Parathyroid adenoma (tissue), 2 donors: Measurements from ENCODE around the gene ERFE.

Experiments
- H2AFZ ChIP-seq: fragments of 300-600 bp; sonication (generic); one replicate; pipeline ENCODE4 v1.7.0; 2017; ENCODE audit warnings: antibody characterized with exemption, mild to moderate bottlenecking
- H3K27ac ChIP-seq: fragments of 300-600 bp; sonication (generic); one replicate; pipeline ENCODE4 v1.7.0; 2017
- H3K27me3 ChIP-seq: fragments of 300-600 bp; sonication (generic); one replicate; pipeline ENCODE4 v1.7.0; 2017; ENCODE audit warnings: low read length; ENCODE audit not compliant: control insufficient read depth, insufficient read depth
- H3K36me3 ChIP-seq: fragments of 300-600 bp; sonication (generic); one replicate; pipeline ENCODE4 v1.7.0; 2017; ENCODE audit warnings: low read length; ENCODE audit not compliant: control insufficient read depth, insufficient read depth
- H3K4me1 ChIP-seq: fragments of 300-600 bp; sonication (generic); one replicate; pipeline ENCODE4 v1.7.0; 2017; ENCODE audit warnings: control low read depth
- H3K4me2 ChIP-seq: fragments of 300-600 bp; sonication (generic); one replicate; pipeline ENCODE4 v1.7.0; 2017; ENCODE audit warnings: low read length
- H3K4me3 ChIP-seq: fragments of 300-600 bp; sonication (generic); one replicate; pipeline ENCODE4 v1.7.0; 2017; ENCODE audit warnings: low read depth, low read length
- H3K79me2 ChIP-seq: fragments of 300-600 bp; sonication (generic); one replicate; pipeline ENCODE4 v1.7.0; 2017; ENCODE audit warnings: control low read depth
- H3K9ac ChIP-seq: fragments of 300-600 bp; sonication (generic); one replicate; pipeline ENCODE4 v1.7.0; 2017; ENCODE audit warnings: mild to moderate bottlenecking
- H3K9me3 ChIP-seq: fragments of 300-600 bp; sonication (generic); one replicate; pipeline ENCODE4 v1.7.0; 2017; ENCODE audit warnings: low read length; ENCODE audit not compliant: control insufficient read depth
- TF ChIP-seq, protein P1 (sequence below): fragments of 300-600 bp; sonication (generic); IDR thresholded peaks from one replicate; pipeline ENCODE4 v1.7.0; 2017; ENCODE audit warnings: antibody characterized with exemption, mild to moderate bottlenecking
- donor health status: primary hyperparathyroidism.

The ERFE gene

DNA sequence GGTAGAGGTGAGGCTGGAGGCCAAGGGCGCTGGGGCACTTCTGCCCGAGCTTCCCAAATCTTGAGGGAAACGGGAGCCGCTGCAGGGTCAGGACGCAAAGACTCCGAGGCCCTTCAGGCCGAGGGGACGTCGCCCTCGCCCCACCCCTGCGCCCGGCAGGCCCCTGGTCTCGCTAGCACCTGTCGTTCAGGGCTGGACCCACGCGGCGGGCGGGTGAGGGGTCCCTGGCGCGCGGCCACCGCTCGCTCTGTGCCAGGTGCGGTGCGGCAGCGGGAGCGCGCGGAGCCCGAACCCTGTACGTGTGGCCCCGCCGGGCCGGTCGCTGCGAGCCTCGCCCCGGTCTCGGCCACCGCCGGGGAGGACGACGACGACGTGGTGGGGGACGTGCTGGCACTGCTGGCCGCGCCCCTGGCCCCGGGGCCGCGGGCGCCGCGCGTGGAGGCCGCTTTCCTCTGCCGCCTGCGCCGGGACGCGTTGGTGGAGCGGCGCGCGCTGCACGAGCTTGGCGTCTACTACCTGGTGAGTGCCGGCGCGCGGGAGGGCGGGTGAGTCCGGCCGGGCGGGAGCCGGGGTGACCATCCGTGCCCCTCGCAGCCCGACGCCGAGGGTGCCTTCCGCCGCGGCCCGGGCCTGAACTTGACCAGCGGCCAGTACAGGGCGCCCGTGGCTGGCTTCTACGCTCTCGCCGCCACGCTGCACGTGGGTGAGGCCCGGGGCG lies 4.9 kb downstream of the ERFE start:
- Histone ChIP-seq H3K36me3 (no peaks in the 10 kb centered on the region), H3K4me3 (no peak overlapping the region), H2AFZ (no peak overlapping the region), H3K9ac (no peak overlapping the region), H3K4me2 (no peak overlapping the region), H3K79me2 (no peaks in the 10 kb centered on the region), H3K27me3 (no peaks in the 10 kb centered on the region), H3K27ac (no peak overlapping the region), H3K9me3 (no peaks in the 10 kb centered on the region), H3K4me1 (peaks cover 3% of the 10 kb centered on the region)
- TF ChIP-seq, protein P1, sequence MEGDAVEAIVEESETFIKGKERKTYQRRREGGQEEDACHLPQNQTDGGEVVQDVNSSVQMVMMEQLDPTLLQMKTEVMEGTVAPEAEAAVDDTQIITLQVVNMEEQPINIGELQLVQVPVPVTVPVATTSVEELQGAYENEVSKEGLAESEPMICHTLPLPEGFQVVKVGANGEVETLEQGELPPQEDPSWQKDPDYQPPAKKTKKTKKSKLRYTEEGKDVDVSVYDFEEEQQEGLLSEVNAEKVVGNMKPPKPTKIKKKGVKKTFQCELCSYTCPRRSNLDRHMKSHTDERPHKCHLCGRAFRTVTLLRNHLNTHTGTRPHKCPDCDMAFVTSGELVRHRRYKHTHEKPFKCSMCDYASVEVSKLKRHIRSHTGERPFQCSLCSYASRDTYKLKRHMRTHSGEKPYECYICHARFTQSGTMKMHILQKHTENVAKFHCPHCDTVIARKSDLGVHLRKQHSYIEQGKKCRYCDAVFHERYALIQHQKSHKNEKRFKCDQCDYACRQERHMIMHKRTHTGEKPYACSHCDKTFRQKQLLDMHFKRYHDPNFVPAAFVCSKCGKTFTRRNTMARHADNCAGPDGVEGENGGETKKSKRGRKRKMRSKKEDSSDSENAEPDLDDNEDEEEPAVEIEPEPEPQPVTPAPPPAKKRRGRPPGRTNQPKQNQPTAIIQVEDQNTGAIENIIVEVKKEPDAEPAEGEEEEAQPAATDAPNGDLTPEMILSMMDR: no peak

DNA sequence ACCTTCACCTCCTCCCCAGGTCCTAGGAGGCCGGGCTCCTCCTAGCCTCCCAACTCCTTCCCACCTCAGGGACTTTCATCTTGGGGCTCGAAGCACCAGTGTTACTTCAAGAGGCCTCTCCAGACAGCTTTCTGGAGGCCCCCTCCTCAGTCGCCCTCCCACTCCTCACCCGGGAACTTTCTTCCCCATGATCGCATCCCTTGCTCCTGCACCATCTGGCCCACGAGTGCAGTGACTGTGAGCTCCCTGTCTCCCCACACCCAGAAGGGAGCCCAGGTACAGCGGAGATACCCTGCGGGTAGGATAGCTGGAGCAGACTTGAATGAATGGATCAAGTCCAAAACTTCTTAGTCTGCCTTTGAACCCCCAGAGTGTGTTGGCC lies 6.1 kb downstream of the ERFE start:
- H3K27me3 ChIP-seq: no peaks in the 10 kb centered on the region
- no peak overlapping the region for H3K27ac ChIP-seq
- no peak overlapping the region for H3K4me2 ChIP-seq
- H3K4me1 ChIP-seq: peaks cover 3% of the 10 kb centered on the region
- no peak overlapping the region for H3K4me3 ChIP-seq
- no peaks in the 10 kb centered on the region for H3K79me2 ChIP-seq
- H3K9me3 ChIP-seq: no peaks in the 10 kb centered on the region
- H2AFZ ChIP-seq: no peak overlapping the region
- H3K9ac ChIP-seq: no peak overlapping the region
- no peaks in the 10 kb centered on the region for H3K36me3 ChIP-seq
- TF ChIP-seq, protein P1: no peak

DNA sequence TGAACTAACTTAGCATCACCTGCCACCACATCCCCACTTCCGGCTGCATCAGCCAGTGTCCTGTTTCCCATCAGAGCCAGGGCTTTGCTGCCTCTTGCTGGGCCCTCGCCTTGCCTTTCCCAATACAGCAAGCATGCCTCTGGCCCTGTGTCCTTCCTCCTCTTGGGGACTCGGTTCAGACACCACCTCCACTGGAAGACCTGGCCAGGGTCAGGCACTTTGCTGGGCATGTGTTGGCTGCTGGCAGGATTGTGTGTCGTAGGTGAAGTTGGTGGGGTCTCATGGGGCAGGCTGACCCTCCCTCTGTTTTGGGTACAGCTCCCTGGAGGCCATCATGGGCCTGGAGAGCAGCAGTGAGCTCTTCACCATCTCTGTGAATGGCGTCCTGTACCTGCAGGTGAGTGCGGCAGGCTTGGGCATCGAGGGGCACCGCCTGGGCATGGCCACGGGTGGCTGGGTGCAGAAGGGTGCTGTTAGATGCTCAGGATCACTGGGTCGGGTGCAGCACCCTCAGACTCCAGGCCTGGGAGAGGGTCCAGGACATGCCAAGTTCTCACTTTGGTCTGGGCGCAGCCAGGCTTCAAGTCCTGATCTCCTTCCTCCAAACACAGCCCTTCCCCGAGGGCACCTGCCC lies 6.6 kb downstream of the ERFE start:
- no peak overlapping the region for H3K9ac ChIP-seq
- no peak overlapping the region for H3K4me2 ChIP-seq
- H3K4me1 ChIP-seq: peaks cover 3% of the 10 kb centered on the region
- H3K27me3 ChIP-seq: no peaks in the 10 kb centered on the region
- H3K27ac ChIP-seq: no peak overlapping the region
- no peaks in the 10 kb centered on the region for H3K36me3 ChIP-seq
- TF ChIP-seq, protein P1: no peak
- H3K4me3 ChIP-seq: no peak overlapping the region
- no peaks in the 10 kb centered on the region for H3K79me2 ChIP-seq
- no peak overlapping the region for H2AFZ ChIP-seq
- H3K9me3 ChIP-seq: no peaks in the 10 kb centered on the region

DNA sequence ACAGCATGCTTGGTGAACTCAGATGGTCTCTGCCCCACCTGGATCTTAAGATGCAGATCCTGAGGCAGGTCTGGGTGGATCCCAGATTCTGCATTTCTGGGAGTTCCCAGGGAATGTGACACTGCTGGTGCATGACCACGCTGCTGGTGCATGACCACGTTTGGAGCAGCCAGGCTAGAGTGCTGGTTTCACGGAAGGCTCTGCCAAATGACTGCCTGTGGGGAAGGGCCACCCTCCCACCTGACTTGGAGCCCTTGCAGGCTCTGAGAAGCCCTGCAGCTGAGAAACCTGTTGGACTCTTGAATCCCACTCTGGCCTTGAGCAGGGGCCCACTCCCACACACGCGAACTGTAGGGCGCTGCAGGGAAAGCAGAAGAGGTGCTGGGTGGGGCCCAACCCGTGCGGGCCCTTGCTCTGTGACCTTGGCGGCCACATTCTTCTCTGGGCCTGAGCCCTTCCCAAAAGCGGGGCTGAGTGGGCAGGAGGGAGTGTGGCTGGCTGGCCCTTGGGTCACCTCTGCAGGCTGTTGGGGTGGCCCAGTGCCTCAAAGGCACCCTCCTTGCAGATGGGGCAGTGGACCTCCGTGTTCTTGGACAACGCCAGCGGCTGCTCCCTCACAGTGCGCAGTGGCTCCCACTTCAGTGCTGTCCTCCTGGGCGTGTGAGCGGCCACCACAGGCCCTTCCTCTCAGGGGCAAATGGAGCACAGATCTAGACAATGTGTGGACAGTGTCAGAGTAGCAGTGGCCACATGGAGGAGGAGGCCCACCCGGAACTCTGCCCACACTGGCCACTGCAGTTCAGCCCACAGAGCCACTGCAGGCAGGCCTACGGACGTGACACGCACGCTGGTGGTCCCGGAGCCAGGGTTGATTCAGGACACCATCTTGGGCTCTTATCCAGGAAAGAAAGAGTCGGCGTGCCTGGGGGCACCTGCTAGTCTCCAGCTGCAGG lies 7.9 kb downstream of the ERFE start:
- H3K79me2 ChIP-seq: no peaks in the 10 kb centered on the region
- no peak overlapping the region for H3K4me2 ChIP-seq
- TF ChIP-seq, protein P1: no peak
- no peak overlapping the region for H3K4me3 ChIP-seq
- H3K27me3 ChIP-seq: no peaks in the 10 kb centered on the region
- H3K9me3 ChIP-seq: no peaks in the 10 kb centered on the region
- H3K9ac ChIP-seq: no peak overlapping the region
- H2AFZ ChIP-seq: no peak overlapping the region
- H3K36me3 ChIP-seq: no peaks in the 10 kb centered on the region
- no peak overlapping the region for H3K27ac ChIP-seq
- peaks cover 3% of the 10 kb centered on the region for H3K4me1 ChIP-seq
